ENCODE data around the gene GRM8. TPM values are rescaled to one million over a fixed set of nuclear protein-coding genes. Genes with fewer than 3 reads are reported as not detected.

The GRM8 gene
- total RNA-seq, 4 donors from 2014 or later = not detected

DNA sequence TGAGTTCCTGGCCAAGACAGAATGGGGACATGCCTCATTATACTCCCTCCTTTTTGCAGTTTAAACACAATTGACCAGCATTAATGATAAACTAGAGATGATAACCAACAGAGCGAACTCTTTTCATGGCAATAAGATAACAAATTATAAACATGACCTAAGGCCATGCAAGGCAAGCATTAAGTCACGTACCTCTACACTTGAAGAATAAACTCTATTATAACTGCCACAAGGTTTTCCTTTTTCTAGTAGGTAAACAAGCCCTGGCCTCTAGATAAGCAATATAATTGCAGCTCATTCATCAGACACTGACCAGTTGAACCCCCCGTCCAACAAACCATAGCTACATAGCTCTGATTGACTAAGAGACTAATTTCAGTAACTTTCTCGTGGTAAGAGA, 767.0 kb downstream of the GRM8 start:
- 83% methylated on average over 4 of the region's 4 CpGs for WGBS

GRCh38 chr7:126483972-126484371, 768.8 kb downstream of the GRM8 start:
- DNase-seq (ENCODE audit: low spot score in 2 of 2) = no peak
- 75% methylated on average over 3 of the region's 3 CpGs for WGBS

More for the DNA sequence above, 767.0 kb downstream of the GRM8 start:
- TF ChIP-seq POLR2A (IDR thresholded peaks at IDR 0.05) (no peak), CTCF (IDR thresholded peaks at IDR 0.05) (no peak), POLR2AphosphoS5 (IDR thresholded peaks at IDR 0.05) (no peak), EP300 (IDR thresholded peaks at IDR 0.05) (no peak)
- Histone ChIP-seq H3K27me3 (no peaks in the 10 kb centered on the region), H3K9me3 (no peaks in the 10 kb centered on the region), H3K27ac (no peak overlapping the region), H3K36me3 (no peaks in the 10 kb centered on the region), H3K4me3 (no peak overlapping the region), H3K4me1 (no peaks in the 10 kb centered on the region)
- DNase-seq (ENCODE audit: low spot score in 2 of 2) = no peak

GRCh38 chr7:126472825-126473224, 779.9 kb downstream of the GRM8 start:
- Histone ChIP-seq H3K4me3 (no peak overlapping the region), H3K4me1 (no peaks in the 10 kb centered on the region), H3K27ac (no peak overlapping the region), H3K36me3 (no peaks in the 10 kb centered on the region), H3K9me3 (no peaks in the 10 kb centered on the region), H3K27me3 (no peaks in the 10 kb centered on the region)
- no peak for TF ChIP-seq CTCF (IDR thresholded peaks at IDR 0.05)
- no peak for TF ChIP-seq POLR2AphosphoS5 (IDR thresholded peaks at IDR 0.05)
- no peak for TF ChIP-seq POLR2A (IDR thresholded peaks at IDR 0.05)
- no peak for TF ChIP-seq EP300 (IDR thresholded peaks at IDR 0.05)
- DNase-seq (ENCODE audit: low spot score in 2 of 2) = no peak

More at GRCh38 chr7:126483972-126484371, 768.8 kb downstream of the GRM8 start:
- H3K36me3 ChIP-seq = no peaks in the 10 kb centered on the region
- H3K27me3 ChIP-seq = no peaks in the 10 kb centered on the region
- no peak overlapping the region for H3K27ac ChIP-seq
- H3K4me1 ChIP-seq = no peaks in the 10 kb centered on the region
- H3K9me3 ChIP-seq = no peaks in the 10 kb centered on the region
- TF ChIP-seq POLR2AphosphoS5 (IDR thresholded peaks at IDR 0.05) (no peak), CTCF (IDR thresholded peaks at IDR 0.05) (no peak), EP300 (IDR thresholded peaks at IDR 0.05) (no peak), POLR2A (IDR thresholded peaks at IDR 0.05) (no peak)
- no peak overlapping the region for H3K4me3 ChIP-seq

DNA sequence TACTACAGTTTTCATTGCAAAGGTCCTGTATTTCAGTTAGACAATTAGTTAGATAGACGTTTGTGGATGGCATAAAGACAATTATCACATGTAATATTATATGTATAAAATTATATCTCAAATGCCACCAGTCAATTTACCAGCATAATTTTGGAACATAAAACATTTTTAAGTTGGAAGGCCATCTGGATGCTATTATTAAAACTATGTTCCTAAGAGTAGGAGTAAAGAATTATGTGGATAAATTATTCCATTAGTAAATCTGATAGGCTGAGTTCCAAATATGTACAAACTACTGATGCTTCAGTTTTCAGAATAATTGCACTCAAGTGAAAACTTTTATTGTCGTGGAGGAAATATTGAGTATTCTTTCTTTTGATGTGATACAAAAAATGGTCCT, 790.3 kb downstream of the GRM8 start:
- Histone ChIP-seq H3K4me1 (no peaks in the 10 kb centered on the region), H3K27me3 (no peaks in the 10 kb centered on the region), H3K9me3 (no peaks in the 10 kb centered on the region), H3K36me3 (no peaks in the 10 kb centered on the region), H3K27ac (no peak overlapping the region), H3K4me3 (no peak overlapping the region)
- no peak for DNase-seq (ENCODE audit: low spot score in 2 of 2)
- TF ChIP-seq EP300 (IDR thresholded peaks at IDR 0.05) (no peak), POLR2AphosphoS5 (IDR thresholded peaks at IDR 0.05) (no peak), POLR2A (IDR thresholded peaks at IDR 0.05) (no peak), CTCF (IDR thresholded peaks at IDR 0.05) (no peak)
- WGBS = 34% methylated on average over 2 of the region's 2 CpGs

GRCh38 chr7:126460664-126461063, 792.1 kb downstream of the GRM8 start:
- 83% methylated on average over 2 of the region's 2 CpGs for WGBS
- H3K27me3 ChIP-seq = no peaks in the 10 kb centered on the region
- H3K27ac ChIP-seq = no peak overlapping the region
- no peak overlapping the region for H3K4me3 ChIP-seq
- H3K36me3 ChIP-seq = no peaks in the 10 kb centered on the region
- H3K9me3 ChIP-seq = no peaks in the 10 kb centered on the region
- no peaks in the 10 kb centered on the region for H3K4me1 ChIP-seq
- no peak for DNase-seq (ENCODE audit: low spot score in 2 of 2)
- no peak for TF ChIP-seq POLR2A (IDR thresholded peaks at IDR 0.05)
- no peak for TF ChIP-seq EP300 (IDR thresholded peaks at IDR 0.05)
- no peak for TF ChIP-seq POLR2AphosphoS5 (IDR thresholded peaks at IDR 0.05)
- no peak for TF ChIP-seq CTCF (IDR thresholded peaks at IDR 0.05)

Measured in suprapubic skin (tissue), 4 donors.